IMR-90 (cell line): ENCODE results near the gene DUSP14. TPM values are rescaled to one million over a fixed set of nuclear protein-coding genes. Genes with fewer than 3 reads are reported as not detected.

Experiments
- ATAC-seq: fragments of 200-7000 bp; cut with Tn5 transposase; 2 replicates; pipeline ENCODE4 v1.9.1; 2020; ENCODE audit warnings: low read depth, mild to moderate bottlenecking, moderate library complexity
- BruUV-seq: library from RNA; stranded (reverse); fragments of 400-500 nt; replicated peaks from 2 replicates; lab custom pipeline; 2021; lab: Mats Ljungman, UMichigan
- CTCF ChIA-PET: fragments of 300-600 bp; formaldehyde crosslinking; extraction: SDS; loops from one replicate; lab custom pipeline; 2021; ENCODE audit warnings: antibody characterized with exemption; lab: Yijun Ruan, JAX
- POLR2A ChIA-PET: fragments of 300-600 bp; sonication (Branson Sonifier 250); formaldehyde crosslinking; loops from one replicate; lab custom pipeline; 2022; ENCODE audit warnings: antibody characterized with exemption; ENCODE audit not compliant: unreplicated experiment; lab: Charles Lee
- DNase-seq: peaks from one replicate; pipeline ENCODE4 v3.0.0; 2013
- H2AFZ ChIP-seq: replicated peaks from 2 replicates; pipeline ENCODE3; 2013; ENCODE audit warnings: low read length, mild to moderate bottlenecking; ENCODE audit not compliant: poor library complexity
- H2AK5ac ChIP-seq: 2 replicates; pipeline ENCODE4 v1.6.1; 2013; ENCODE audit warnings: low read depth, low read length, inconsistent platforms
- H2AK9ac ChIP-seq: replicated peaks from 2 replicates; pipeline ENCODE3; 2013; ENCODE audit warnings: mild to moderate bottlenecking, low read depth, low read length, moderate library complexity; ENCODE audit not compliant: poor library complexity
- H2BK120ac ChIP-seq: 2 replicates; pipeline ENCODE4 v1.6.1; 2013; ENCODE audit warnings: low read depth, low read length, inconsistent platforms
- H2BK15ac ChIP-seq: 3 replicates; pipeline ENCODE4 v1.6.1; 2013; ENCODE audit warnings: low read depth, low read length, inconsistent platforms
- H2BK20ac ChIP-seq: 2 replicates; pipeline ENCODE4 v1.6.1; 2013; ENCODE audit warnings: low read depth, mild to moderate bottlenecking, inconsistent platforms, low read length, moderate library complexity
- H2BK5ac ChIP-seq: 2 replicates; pipeline ENCODE4 v1.6.1; 2013; ENCODE audit warnings: mild to moderate bottlenecking, low read depth, low read length, inconsistent platforms; ENCODE audit not compliant: poor library complexity, severe bottlenecking
- H3K14ac ChIP-seq: replicated peaks from 2 replicates; pipeline ENCODE4 v1.6.1; 2013; ENCODE audit warnings: low read depth, low read length, inconsistent platforms
- H3K18ac ChIP-seq: 2 replicates; pipeline ENCODE4 v1.6.1; 2013; ENCODE audit warnings: low read depth, low read length, control low read depth
- H3K23ac ChIP-seq: 2 replicates; pipeline ENCODE4 v1.6.1; 2013; ENCODE audit warnings: low read depth, low read length, inconsistent platforms
- H3K27ac ChIP-seq: 2 replicates; pipeline ENCODE4 v1.5.1; 2013; ENCODE audit warnings: mild to moderate bottlenecking, control low read depth, low read length; ENCODE audit not compliant: insufficient read depth
- H3K27me3 ChIP-seq: 2 replicates; pipeline ENCODE4 v1.6.1; 2013; ENCODE audit warnings: low read length; ENCODE audit not compliant: control insufficient read depth, insufficient read depth
- H3K36me3 ChIP-seq: 2 replicates; pipeline ENCODE4 v1.6.1; 2013; ENCODE audit warnings: low read length, mixed read lengths; ENCODE audit not compliant: control insufficient read depth, insufficient read depth
- H3K4ac ChIP-seq: 2 replicates; pipeline ENCODE4 v1.6.1; 2013; ENCODE audit warnings: low read depth, low read length, inconsistent platforms
- H3K4me1 ChIP-seq: 2 replicates; pipeline ENCODE4 v1.6.1; 2013; ENCODE audit warnings: low read length, mixed read lengths; ENCODE audit not compliant: control insufficient read depth, insufficient read depth
- H3K4me2 ChIP-seq: 2 replicates; pipeline ENCODE4 v1.6.1; 2013; ENCODE audit warnings: low read depth, mild to moderate bottlenecking, control low read depth, low read length, moderate library complexity
- H3K4me3 ChIP-seq: 2 replicates; pipeline ENCODE4 v1.5.1; 2013; ENCODE audit warnings: low read depth, mild to moderate bottlenecking, control low read depth, low read length, moderate library complexity; ENCODE audit not compliant: insufficient read depth
- H3K56ac ChIP-seq: 2 replicates; pipeline ENCODE4 v1.6.1; 2013; ENCODE audit warnings: low read length, inconsistent platforms; ENCODE audit not compliant: insufficient read depth; ENCODE audit errors: extremely low read depth
- H3K79me1 ChIP-seq, 2 experiments: 2 replicates each; pipeline ENCODE4 v1.6.1; 2013; ENCODE audit warnings: low read length in 2 of 2, inconsistent platforms in 1 of 2, low read depth in 1 of 2
- H3K9ac ChIP-seq: 2 replicates; pipeline ENCODE4 v1.6.1; 2013; ENCODE audit warnings: low read depth, low read length, control low read depth
- H3K9me1 ChIP-seq: 2 replicates; pipeline ENCODE4 v1.6.1; 2013; ENCODE audit warnings: low read length, inconsistent platforms; ENCODE audit not compliant: insufficient read depth
- H3K9me3 ChIP-seq: 2 replicates; pipeline ENCODE4 v1.6.1; 2013; ENCODE audit warnings: low read length; ENCODE audit not compliant: control insufficient read depth, insufficient read depth
- H4K20me1 ChIP-seq: 2 replicates; pipeline ENCODE4 v1.6.1; 2013; ENCODE audit warnings: low read length, inconsistent platforms; ENCODE audit not compliant: insufficient read depth
- H4K5ac ChIP-seq: 2 replicates; pipeline ENCODE4 v1.6.1; 2013; ENCODE audit warnings: mild to moderate bottlenecking, low read depth, low read length, control low read depth
- H4K8ac ChIP-seq, 2 experiments: 2 replicates each; pipeline ENCODE4 v1.6.1; 2013; ENCODE audit warnings: low read depth in 2 of 2, low read length in 2 of 2, control low read depth in 1 of 2, inconsistent platforms in 1 of 2
- H4K91ac ChIP-seq: 2 replicates; pipeline ENCODE4 v1.6.1; 2013; ENCODE audit warnings: low read depth, low read length, inconsistent platforms; ENCODE audit not compliant: insufficient read depth
- CEBPB ChIP-seq: IDR thresholded peaks from 2 replicates; pipeline ENCODE4 v1.6.1; 2012; ENCODE audit warnings: low read depth, low read length, improper control_type of control experiment
- WGBS, 2 experiments: methylation state at CpG; one replicate each; pipeline versions ENCODE4 v1.1.5 to v1.1.7; 2013; ENCODE audit warnings: missing lambda C conversion rate in 2 of 2; ENCODE audit not compliant: insufficient read length in 1 of 2; ENCODE audit errors: extremely low coverage in 2 of 2; 5-methylcytosine and 5-hydroxymethylcytosine counted together
- dilution Hi-C: fragments of 300-500 bp; cut with HindIII; formaldehyde crosslinking; loops from one replicate; pipeline ENCODE4 v1.14.3; 2018; ENCODE audit warnings: low sequenced_read_pairs; ENCODE audit not compliant: unreplicated experiment
- in situ Hi-C: fragments of 300-500 bp; cut with MboI; formaldehyde crosslinking; loops from 3 replicates; pipeline ENCODE4 v1.14.3; 2019; ENCODE audit warnings: low sequenced_read_pairs, inconsistent platforms, mixed read lengths
- intact Hi-C: fragments of 100-400 bp; cut with micrococcal nuclease; formaldehyde crosslinking; loops from 2 replicates; pipeline ENCODE4 v1.10.0; 2022
- polyA plus RNA-seq, 3 experiments: library from polyadenylated mRNA; depleted of rRNA; stranded (reverse); fragments of >200 nt; gene quantifications; 2 replicates each; pipeline ENCODE4 v1.2.3, GENCODE V29; 2012; ENCODE audit warnings: low replicate concordance in 1 of 3
- total RNA-seq: library from RNA; depleted of rRNA; stranded (reverse); fragments of >200 nt; gene quantifications from 2 replicates; pipeline ENCODE4 v1.2.3, GENCODE V29; 2012

DUSP14 gene
- total and polyA plus RNA-seq, 2 of the 4 experiments (the other 2 are of a cell fraction) = 97.5 to 127 TPM

GRCh38 chr17:37518826-37519225, 29.1 kb downstream of the DUSP14 start:
- no peak overlapping the region for H3K18ac ChIP-seq
- H3K36me3 ChIP-seq = peaks cover 32% of the 10 kb centered on the region
- 0 out of 2 replicates have a peak overlapping the region, but pooled peaks have one; percentile 43 for H3K23ac ChIP-seq
- H3K4ac ChIP-seq = peak overlapping the region; percentile 6
- peaks cover 23% of the 10 kb centered on the region for H4K20me1 ChIP-seq
- no peak overlapping the region for H4K91ac ChIP-seq
- no peak overlapping the region for H3K4me2 ChIP-seq
- H3K9me3 ChIP-seq = no peaks in the 10 kb centered on the region
- H2BK5ac ChIP-seq = no peak overlapping the region
- ChIA-PET POLR2A (no interaction called here), CTCF (interaction anchor here (0.6 to 2.0 kb wide), 3 partner anchors 8 to 342 kb away, joined by 3 to 5 read pairs (median 3); no protein-coding TSS in a partner anchor)
- BruUV-seq = no TSS peak
- peak overlapping the region; percentile 47 for H2AK9ac ChIP-seq
- no peak for DNase-seq
- in situ Hi-C loops (no loop called here), dilution Hi-C loops (no loop called here), intact Hi-C loops (no loop called here)
- H3K56ac ChIP-seq = no peak overlapping the region
- no peak overlapping the region for H2BK20ac ChIP-seq
- H4K5ac ChIP-seq = no peak overlapping the region
- peaks cover 11 to 71% of the 10 kb centered on the region in 2 experiments for H3K79me1 ChIP-seq
- 0 out of 2 replicates have a peak overlapping the region, but pooled peaks have one; percentile 2 for H3K14ac ChIP-seq
- 83% methylated on average over 6 of the region's 8 CpGs; no CpG with 5 or more reads in 1 of the 2 experiments for WGBS, 2 experiments
- H3K4me3 ChIP-seq = no peak overlapping the region
- no peak for TF ChIP-seq CEBPB
- no peak overlapping the region for H4K8ac ChIP-seq
- peaks cover 30% of the 10 kb centered on the region for H3K9me1 ChIP-seq
- peaks cover 19% of the 10 kb centered on the region for H3K4me1 ChIP-seq
- H3K27me3 ChIP-seq = no peaks in the 10 kb centered on the region
- no peak overlapping the region for H3K9ac ChIP-seq
- H3K27ac ChIP-seq = no peak overlapping the region
- no peak for ATAC-seq
- H2BK120ac ChIP-seq = 0 out of 2 replicates have a peak overlapping the region, but pooled peaks have one; percentile 17
- no peak overlapping the region for H2BK15ac ChIP-seq
- H2AFZ ChIP-seq = no peak overlapping the region
- no peak overlapping the region for H2AK5ac ChIP-seq
